CD4-positive, alpha-beta T cell treated with Interleukin-10 for 1 hour (primary cell): ENCODE data around the gene CKS1B.
"Not testable (repeated sequence)": the region's sequence is repeated elsewhere in the genome, so short reads cannot be mapped to it uniquely, and the experiment has no call there.

ENCODE experiments used
- DNase-seq: peaks from one replicate; pipeline ENCODE4 v3.0.0-alpha.2; 2020

Gene CKS1B

DNA sequence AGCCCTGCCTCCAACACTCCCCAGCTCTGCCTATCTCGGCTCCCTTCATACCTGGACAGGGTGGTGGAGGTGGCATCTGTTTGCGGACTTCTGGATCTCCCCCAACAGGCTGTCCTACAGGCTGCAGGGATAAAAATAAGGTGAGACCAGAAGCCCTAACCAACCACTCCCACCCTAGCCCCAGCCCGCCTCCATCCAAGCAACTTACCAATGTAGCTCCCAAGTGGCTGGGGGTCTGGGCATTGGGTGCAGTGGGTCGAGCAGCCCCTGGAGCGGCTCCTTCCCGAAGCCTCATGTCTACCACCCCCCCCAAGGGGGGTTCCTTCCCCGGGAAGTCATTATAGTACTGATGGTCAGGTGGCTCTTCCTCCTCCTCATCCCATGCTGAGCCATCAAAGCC lies 8.4 kb upstream of the CKS1B start:
- DNase-seq = no peak

DNA sequence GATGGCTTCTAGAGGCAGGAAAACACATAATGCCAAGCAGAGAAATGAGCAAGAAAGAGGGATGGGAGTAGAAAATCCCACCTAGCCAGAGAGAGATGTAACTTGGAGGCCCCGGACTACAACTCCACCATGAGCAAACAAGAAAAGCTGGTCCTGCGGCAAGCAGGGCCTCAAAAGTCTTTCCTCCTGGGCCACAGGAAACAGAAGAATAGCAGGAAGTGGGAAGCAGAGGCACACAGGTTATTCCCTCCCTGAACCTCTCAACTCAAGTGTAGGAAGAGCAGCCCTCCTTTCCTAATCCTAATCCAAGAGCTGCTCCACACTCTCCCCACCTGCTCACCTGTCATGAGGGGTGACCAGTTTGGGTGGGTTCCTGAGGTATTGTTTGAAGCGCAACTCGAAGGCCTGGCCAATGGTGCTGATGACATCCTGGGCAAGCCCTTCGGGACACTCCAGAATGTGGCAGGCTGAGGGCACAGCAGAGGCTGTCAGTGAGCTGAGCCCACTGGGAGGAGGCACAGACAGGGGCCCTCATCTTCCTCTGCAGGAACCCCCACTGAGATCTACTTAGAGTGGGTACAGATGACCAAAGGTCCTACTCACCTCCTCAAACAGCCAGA lies 7.0 kb upstream of the CKS1B start:
- no peak for DNase-seq

DNA sequence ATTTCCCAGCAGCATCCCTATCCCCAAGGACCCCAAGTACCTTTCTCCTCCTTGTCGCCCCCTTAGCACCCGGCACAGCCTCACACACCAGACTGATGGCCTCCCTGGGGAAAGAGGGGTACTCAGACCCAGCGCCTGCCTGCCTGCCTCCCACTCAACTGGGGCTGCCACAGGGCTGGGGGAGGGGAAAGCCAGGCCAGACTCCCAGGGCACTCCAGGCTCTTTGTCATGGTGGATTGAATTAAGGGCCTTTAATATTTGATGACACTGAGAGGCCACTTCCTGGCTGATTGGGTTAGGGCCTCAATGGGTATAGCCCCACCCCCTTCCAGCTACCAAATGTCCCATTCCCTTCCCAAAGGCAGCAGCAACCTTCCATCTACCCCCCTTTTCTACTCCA lies 5.8 kb upstream of the CKS1B start:
- DNase-seq = no peak

GRCh38 chr1:154969246-154969645 lies 5.2 kb upstream of the CKS1B start:
- no peak for DNase-seq

GRCh38 chr1:154969860-154970452 lies 4.5 kb upstream of the CKS1B start:
- DNase-seq = no peak

DNA sequence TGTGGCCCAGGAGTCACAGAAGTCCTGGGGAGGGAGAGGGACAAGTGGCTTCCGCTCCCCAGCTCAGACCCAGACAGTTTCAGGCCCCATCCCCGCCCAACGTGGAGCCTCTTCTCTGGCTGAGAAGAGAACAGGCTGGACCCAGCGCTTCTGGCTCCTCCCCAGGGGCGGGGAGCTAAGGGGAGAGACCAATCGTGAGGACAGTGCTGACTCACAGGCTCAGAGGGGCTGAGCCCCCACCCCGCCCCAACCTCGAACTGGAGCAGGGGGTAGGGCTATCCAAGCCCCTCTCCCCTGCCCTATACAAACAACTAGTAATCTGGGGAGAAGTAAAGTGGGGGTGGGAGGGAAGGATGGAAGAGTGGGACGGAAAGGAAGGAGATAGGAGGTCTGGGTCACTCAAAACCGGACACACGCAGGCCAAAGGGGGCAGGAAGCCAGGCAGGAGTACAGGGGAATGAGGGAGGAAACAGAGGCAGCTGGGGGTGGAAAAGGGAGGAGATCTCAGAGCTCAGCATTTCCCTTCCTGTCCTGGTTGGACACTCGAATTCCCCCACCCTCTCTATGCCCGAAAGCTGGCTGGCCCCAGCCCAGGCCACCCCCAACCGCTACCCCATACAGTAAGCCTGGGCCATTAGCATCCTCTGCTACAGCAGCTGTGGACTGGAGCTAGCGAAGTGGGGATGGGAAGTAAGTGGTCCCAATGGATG lies 3.7 kb upstream of the CKS1B start, which contains the start of gene SHC1:
SHC1 (minus strand) TSS at position 117 of the 710 bp plus-strand sequence. CDS start 221 bp downstream, outside the sequence.
- no peak for DNase-seq

GRCh38 chr1:154971341-154971998 lies 3.0 kb upstream of the CKS1B start:
- DNase-seq = no peak

DNA sequence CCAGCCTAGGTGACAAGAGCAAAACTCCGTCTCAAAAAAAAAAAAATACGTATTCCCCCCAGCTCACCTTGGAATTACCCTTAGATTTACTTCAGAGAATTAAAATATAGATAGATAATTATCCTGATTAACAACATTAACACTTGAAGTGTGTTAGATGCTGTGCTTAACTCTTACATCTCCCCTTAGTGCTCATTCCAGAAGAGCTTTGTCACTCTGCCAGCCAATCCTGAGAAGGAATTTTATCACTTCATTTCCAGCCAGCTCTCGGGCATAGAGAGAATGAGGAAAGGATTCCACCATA lies 2.3 kb upstream of the CKS1B start:
- no peak for DNase-seq

DNA sequence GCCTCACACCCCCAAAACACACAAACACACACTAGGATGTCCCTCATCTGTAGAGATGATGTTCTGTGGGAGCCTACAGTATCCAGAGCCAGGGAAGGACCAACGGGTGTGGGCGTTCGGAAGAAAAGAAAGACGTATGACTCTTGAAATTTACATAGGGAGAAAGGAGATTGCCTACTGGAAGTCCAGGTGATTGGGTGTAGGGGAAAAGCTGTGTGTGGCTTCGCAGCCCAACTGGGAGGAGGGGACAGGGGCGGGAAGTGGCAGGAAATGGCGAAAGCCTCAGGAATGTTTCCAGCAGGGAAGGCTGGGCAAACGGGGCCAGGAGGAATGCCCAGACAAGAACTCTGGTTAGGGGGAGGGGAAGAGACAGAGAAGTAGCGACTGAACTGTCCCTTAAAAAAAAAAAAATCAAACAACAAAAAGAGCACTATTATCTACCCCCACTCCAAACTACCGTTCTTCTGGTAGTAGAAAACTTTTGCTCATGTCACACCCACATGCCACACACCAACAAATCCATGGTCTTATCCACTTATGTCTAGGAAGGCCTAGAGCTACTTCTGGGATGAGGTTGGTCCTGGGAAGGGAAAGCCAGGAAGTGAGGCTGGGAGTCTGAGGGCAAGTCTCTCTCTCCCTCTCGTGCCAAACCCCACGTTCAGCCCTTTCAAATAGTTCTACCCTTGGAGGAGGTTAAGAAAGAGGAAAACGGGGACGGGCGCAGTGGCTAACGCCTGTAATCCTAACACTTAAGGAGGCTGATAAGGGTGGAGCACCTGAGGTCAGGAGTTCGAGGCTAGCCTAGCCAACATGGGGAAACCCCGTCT lies 1.8 kb upstream of the CKS1B start:
- DNase-seq = no peak

- peak; percentile 95 for DNase-seq
Measured at GRCh38 chr1:154973344-154974101, 958 bp upstream of the CKS1B start.

DNA sequence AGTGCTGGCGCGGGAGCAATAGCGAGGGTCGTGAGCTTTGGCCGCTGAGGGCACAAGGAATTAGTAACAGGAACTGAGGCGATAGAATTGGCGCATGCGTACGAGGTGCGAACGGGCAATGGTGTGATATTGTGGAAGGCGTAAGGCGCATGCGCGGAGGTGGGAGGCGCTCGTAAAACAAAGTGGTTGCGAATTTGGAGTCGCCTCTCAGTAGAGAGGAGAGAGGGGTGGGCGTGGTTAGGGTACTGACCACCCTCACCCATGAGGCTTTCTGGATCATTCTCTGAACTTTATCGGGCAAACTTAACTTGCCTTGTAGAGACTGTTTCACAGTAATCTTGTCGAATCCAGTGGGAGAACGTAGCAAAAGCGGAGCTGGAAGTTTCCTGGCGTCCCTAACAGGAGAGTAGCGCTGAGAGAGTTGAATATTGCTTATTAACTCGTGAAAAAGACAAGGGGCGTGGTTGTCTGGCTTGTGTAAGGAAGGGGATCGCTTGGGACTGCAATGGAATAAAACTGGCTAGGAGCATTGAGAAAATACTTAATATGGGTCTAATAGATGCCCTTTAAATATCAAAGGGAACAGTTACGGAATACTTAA lies 427 bp downstream of the CKS1B start:
- DNase-seq = peak; percentile 95

- DNase-seq = peak; percentile 61
Measured at GRCh38 chr1:154975409-154976059, 1.1 kb downstream of the CKS1B start.

GRCh38 chr1:154977762-154978161 lies 3.3 kb downstream of the CKS1B start:
- not testable (repeated sequence) for DNase-seq

GRCh38 chr1:154978360-154978759 lies 3.9 kb downstream of the CKS1B start:
- no peak for DNase-seq

GRCh38 chr1:154982341-154982740 lies 7.9 kb downstream of the CKS1B start:
- no peak for DNase-seq

DNA sequence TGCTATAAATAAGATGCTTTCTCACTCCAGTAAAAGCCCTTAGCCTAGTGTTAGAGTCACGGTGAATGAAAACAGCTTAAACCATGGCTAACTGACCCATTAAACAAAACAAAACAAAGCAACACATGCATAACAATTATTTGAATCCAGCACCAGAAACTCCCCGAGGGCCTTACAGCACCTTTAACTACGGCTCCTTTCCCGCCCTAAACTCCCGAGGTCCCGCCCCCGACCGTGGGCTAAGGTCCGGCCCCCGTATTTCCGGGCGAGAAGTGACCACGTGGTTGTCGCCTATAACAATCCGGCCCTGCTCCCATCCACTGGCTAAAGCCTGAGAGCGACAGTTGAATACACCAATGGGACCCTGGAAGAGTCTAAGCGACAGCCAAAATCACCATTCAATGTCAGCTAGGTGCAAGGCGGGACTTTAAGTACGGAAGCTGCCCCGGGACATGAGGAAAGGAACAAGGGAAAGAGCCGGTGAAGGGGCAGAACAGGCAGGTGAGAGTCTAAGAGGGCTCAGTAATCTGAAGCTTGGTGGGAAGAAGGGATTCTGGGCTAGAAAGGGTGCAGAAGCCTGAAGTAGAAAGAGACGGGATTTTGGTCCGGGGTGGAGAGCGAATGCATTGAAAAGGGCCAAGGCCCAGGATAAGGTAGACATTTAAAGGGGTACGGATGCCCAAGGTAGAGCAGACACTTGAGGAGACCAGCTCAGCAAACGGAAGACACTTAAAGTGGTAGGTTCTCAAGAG lies 8.6 kb downstream of the CKS1B start, which contains the start of gene FLAD1:
FLAD1 (plus strand) TSS at position 448 of the 752 bp plus-strand sequence. CDS start 351 bp downstream, outside the sequence.
- DNase-seq = peak; percentile 99

GRCh38 chr1:154983776-154984466 lies 9.4 kb downstream of the CKS1B start:
- DNase-seq = no peak

DNA sequence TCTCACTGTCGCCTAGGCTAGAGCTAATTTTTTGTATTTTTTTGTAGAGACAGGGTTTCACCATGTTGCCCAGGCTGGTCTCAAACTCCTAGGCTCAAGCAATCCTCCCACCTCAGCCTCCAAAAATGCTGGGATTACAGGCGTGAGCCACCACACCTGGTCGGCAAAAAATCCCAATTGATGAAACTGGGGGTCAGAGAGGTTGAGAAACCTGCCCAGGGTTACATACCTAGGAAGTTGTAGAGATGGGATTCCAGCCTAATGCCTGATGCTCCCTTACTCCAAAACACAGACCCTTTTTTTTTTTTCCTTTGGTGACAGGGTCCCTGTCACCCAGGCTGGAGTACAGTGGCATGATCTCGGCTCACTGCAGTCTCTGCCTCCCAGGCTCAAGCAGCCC lies 12.3 kb downstream of the CKS1B start:
- DNase-seq = not testable (repeated sequence)

DNA sequence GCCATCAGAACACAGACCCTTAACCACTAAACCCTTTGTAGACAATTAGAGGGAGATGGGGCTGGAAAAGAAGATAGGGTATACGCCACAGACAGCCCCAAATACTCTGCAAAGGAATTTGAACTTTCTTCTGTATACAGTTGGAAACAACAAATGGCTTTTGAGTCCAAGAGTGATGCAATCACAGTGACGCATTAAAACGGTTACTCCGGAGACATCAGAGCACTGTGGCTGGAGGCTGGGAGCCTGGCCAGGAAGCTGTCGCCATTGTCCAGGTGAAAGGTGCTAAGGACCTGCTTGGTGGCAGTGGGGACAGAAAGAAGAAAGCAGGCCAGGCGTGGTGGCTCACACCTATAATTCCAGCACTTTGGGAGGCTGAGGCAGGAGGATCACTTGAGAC lies 12.8 kb downstream of the CKS1B start:
- no peak for DNase-seq
